Heart left ventricle (tissue), 13 donors: Measurements from ENCODE around the gene DDX56.

Experiments
- POLR2A ChIP-seq, 2 donors: fragments of 450-650 bp; IDR thresholded peaks; one replicate each; pipeline ENCODE4 v1.6.1; 2017; ENCODE audit warnings: antibody characterized with exemption in 2 of 2, mild to moderate bottlenecking in 2 of 2, moderate library complexity in 2 of 2
- TF ChIP-seq, protein P1 (sequence below), 12 donors: fragments of 200-600 bp; sonication (generic) in 4 of 12; IDR thresholded peaks; one replicate each; pipeline versions ENCODE4 v1.5.0 to v1.8.0; 2018 to 2022; ENCODE audit warnings: antibody characterized with exemption in 12 of 12, mild to moderate bottlenecking in 5 of 12
- donor health status: ischemic (EF 13 %, LVEDD 7.1; RV severe dilation, severe dysfunction).
- donor health status: DM: no; HTN: yes; CAD: no.
- donor health status: DM: no; HTN: no; CAD: no.
- donor health status: ischemic (EF 25% LVEDD 6.9; RV normal size, moderate dysfunction).
- donor health status: ischemic (EF 25% LVEDD 5.7; RV mildly dilated, moderate dysfunction).
- donor health status: ischemic (EF 35%, LVEDD 5.7; RV mildly dilated, moderate dysfunction).
- donor health status: nonischemic (EF 11% LVEDD 7.7; RV severe dilation, severe dysfunction).
- donor health status: DM: yes; HTN: yes; CAD: no.
- donor health status: PGD.
- donor health status: ischemic (EF 29% LVEDD 5.4; RV normal size, mild dysfunction).
- donor health status: nonischemic (EF 23%, LVEDD 6.1; RV moderate dilation, normal function).

DNA sequence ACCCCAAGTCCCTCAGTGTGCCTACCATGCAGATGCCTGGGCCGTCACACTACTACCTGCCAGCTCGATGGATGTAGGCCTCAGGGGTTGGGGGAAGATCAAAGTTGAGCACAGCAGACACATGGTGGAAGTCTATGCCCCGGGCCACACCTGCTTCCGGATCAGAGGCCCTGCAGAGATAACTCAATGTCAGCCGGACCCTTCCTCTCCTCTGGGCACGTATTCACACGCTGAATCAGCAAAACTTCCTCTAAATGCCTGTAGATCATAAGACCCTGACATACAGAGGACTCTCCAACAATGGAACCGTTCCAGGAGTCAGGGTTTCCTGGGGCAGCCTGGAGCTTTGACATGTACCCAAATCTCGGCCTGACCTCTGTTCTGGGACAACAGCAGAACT, 3.7 kb downstream of the DDX56 start:
- TF ChIP-seq POLR2A (IDR thresholded peaks at IDR 0.05) = no peak
- TF ChIP-seq, protein P1, sequence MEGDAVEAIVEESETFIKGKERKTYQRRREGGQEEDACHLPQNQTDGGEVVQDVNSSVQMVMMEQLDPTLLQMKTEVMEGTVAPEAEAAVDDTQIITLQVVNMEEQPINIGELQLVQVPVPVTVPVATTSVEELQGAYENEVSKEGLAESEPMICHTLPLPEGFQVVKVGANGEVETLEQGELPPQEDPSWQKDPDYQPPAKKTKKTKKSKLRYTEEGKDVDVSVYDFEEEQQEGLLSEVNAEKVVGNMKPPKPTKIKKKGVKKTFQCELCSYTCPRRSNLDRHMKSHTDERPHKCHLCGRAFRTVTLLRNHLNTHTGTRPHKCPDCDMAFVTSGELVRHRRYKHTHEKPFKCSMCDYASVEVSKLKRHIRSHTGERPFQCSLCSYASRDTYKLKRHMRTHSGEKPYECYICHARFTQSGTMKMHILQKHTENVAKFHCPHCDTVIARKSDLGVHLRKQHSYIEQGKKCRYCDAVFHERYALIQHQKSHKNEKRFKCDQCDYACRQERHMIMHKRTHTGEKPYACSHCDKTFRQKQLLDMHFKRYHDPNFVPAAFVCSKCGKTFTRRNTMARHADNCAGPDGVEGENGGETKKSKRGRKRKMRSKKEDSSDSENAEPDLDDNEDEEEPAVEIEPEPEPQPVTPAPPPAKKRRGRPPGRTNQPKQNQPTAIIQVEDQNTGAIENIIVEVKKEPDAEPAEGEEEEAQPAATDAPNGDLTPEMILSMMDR (IDR thresholded peaks at IDR 0.05) = no peak
